Measurements from ENCODE around the gene LCNL1.

Gene LCNL1

GRCh38 chr9:136982232-136983051 is at the start of gene LCNL1:
Gene LCNL1, plus strand, starts transcription at chr9:136982993. Its CDS starts 594 bp downstream, at chr9:136983587.
- no peaks in the 10 kb centered on the region for H3K4me1 Mint-ChIP-seq
- CTCF ChIA-PET = no interaction called here
- DNase-seq = no peak
- H3K27ac Mint-ChIP-seq = no peak within 1 kb of the TSS
- H3K9me3 Mint-ChIP-seq = no peaks in the 10 kb centered on the region
- H3K4me3 Mint-ChIP-seq = no peak within 1 kb of the TSS
- H3K36me3 Mint-ChIP-seq = no peaks in the 10 kb centered on the region
- peaks cover 86% of the 10 kb centered on the region for H3K27me3 Mint-ChIP-seq

DNA sequence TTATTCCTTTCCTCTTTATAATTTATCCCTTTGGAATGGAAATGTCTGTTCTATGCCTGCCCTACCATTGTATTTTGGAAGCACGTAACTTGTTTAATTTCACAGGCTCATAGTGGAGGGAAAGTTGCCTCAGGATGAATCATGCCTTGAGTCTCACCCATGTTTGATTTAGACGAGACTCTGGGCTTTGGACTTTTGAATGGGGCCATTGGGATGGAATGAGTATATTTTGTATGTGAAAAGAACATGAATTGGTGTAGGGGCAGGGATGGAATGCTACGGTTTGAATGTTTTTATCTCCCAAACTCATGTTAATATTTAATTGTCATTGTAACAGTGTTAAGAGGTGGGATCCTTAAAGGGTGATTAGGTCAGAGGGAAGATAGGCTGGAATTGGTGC is 48.5 kb upstream of the LCNL1 start:
- Mint-ChIP-seq H3K4me1 (no peaks in the 10 kb centered on the region), H3K36me3 (peaks cover 19% of the 10 kb centered on the region), H3K27me3 (no peaks in the 10 kb centered on the region), H3K9me3 (no peaks in the 10 kb centered on the region), H3K27ac (no peak overlapping the region), H3K4me3 (no peak overlapping the region)
- CTCF ChIA-PET = interaction anchor here (0.9 kb wide), 1 partner anchor 8 kb away, joined by 3 read pairs; no protein-coding TSS in a partner anchor
- no peak for DNase-seq

DNA sequence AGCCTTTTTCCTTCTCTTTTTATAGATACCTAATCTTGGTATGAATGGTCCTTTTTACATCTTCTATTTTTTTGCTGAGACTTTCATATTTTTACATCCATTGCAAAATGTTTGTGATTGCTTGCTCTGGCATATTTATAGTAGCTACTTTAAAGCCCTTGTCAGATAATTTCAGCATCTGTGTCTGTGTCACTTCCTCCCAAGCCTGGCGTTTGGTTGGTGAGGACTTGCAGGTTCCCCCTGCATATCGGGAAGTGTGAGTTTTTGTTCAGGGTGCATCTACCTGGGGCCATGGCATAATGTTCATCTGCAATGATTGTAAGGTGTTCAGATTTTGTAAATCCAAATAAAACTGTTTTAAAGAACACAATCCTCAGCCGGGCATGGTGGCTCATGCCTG is 47.1 kb upstream of the LCNL1 start:
- Mint-ChIP-seq H3K4me1 (no peaks in the 10 kb centered on the region), H3K9me3 (no peaks in the 10 kb centered on the region), H3K27me3 (no peaks in the 10 kb centered on the region), H3K4me3 (no peak overlapping the region), H3K27ac (no peak overlapping the region), H3K36me3 (peaks cover 17% of the 10 kb centered on the region)
- DNase-seq = no peak
- CTCF ChIA-PET = no interaction called here

DNA sequence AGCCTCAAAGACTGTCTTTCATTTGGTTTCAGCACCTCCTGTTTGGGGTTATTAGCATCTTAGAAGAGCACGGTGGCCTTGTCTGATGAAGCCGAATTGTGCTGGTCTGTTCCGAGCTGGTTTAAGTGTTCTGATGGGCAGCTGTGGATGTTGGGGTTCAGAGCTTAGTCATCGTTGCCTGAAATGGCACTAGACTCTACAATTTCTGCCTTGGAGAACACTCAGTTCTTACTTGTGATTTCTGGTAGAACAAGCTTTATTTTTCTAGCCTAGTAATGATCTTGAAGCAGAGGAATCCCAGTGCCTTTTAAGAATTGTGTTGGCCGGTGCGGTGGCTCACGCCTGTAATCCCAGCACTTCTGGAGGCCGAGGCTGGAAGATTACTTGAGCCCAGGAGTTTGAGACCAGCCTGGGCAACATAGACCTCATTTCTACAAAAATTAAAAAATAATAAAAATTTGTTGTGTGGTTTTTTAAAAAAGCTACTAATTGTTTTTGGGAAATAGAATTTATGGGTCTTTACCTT is 46.1 kb upstream of the LCNL1 start:
- Mint-ChIP-seq H3K9me3 (no peaks in the 10 kb centered on the region), H3K27me3 (no peaks in the 10 kb centered on the region), H3K4me1 (no peaks in the 10 kb centered on the region), H3K36me3 (peaks cover 23% of the 10 kb centered on the region), H3K4me3 (no peak overlapping the region), H3K27ac (peak overlapping the region; percentile 2)
- DNase-seq = no peak
- CTCF ChIA-PET = interaction anchor here (1.0 kb wide), 1 partner anchor 93 kb away, joined by 4 read pairs; no protein-coding TSS in a partner anchor

DNA sequence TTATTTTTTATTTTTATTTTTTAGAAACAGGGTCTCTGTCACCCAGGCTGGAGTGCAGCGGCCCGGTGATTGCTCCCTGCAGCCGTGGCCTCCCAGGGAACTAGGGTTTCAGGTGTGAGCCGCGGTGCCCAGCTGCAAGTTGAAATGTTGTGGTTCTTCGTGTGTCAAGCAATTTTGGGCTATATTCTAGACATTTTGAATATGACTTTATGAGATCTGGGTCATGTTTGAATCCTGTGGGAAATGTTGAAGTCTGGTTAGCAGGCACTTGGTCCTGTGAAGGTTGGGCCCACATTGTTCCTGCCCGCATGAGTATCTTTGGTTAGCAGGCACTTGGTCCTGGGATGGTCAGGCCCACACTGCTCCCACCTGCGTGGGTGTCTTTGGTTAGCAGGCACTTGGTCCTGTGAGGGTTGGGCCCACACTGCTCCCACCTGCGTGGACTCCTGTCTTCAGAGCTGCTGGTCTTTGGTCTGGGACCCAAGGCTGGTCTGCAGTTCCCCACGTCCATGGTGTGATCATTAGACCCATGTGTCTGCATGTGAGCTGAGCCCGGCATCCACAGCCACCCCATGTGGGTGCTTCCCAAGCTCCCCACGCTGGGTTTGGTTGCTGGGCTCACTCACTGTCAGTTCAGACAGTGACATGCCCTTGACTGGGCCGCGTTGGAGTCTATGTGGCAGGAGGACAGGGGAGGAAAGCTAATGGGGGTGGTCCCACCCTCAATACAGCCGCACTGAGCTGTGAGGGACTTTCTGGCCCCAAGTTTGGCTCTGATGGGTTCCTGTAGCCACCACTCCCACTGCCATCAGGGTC is 45.4 kb upstream of the LCNL1 start:
- peaks cover 22% of the 10 kb centered on the region for H3K36me3 Mint-ChIP-seq
- no peaks in the 10 kb centered on the region for H3K9me3 Mint-ChIP-seq
- no peak overlapping the region for H3K27ac Mint-ChIP-seq
- CTCF ChIA-PET = interaction anchor here (1.0 kb wide), 1 partner anchor 92 kb away, joined by 4 read pairs; no protein-coding TSS in a partner anchor
- H3K4me3 Mint-ChIP-seq = no peak overlapping the region
- no peaks in the 10 kb centered on the region for H3K27me3 Mint-ChIP-seq
- H3K4me1 Mint-ChIP-seq = peaks cover 3% of the 10 kb centered on the region
- DNase-seq = no peak

- H3K9me3 Mint-ChIP-seq = no peaks in the 10 kb centered on the region
- H3K4me3 Mint-ChIP-seq = no peak overlapping the region
- peaks cover 10% of the 10 kb centered on the region for H3K4me1 Mint-ChIP-seq
- peaks cover 22% of the 10 kb centered on the region for H3K36me3 Mint-ChIP-seq
- H3K27ac Mint-ChIP-seq = no peak overlapping the region
- no peaks in the 10 kb centered on the region for H3K27me3 Mint-ChIP-seq
- CTCF ChIA-PET = interaction anchor here (1.3 kb wide), 1 partner anchor 13 kb away, joined by 3 read pairs; no protein-coding TSS in a partner anchor
- DNase-seq = no peak
Observed at GRCh38 chr9:136939431-136939995, 43.3 kb upstream of the LCNL1 start.

- Mint-ChIP-seq H3K36me3 (peaks cover 22% of the 10 kb centered on the region), H3K27me3 (no peaks in the 10 kb centered on the region), H3K9me3 (no peaks in the 10 kb centered on the region), H3K27ac (no peak overlapping the region), H3K4me1 (peaks cover 15% of the 10 kb centered on the region), H3K4me3 (no peak overlapping the region)
- DNase-seq = no peak
- CTCF ChIA-PET = interaction anchor here (1.3 kb wide), 1 partner anchor 14 kb away, joined by 3 read pairs; no protein-coding TSS in a partner anchor
Observed at GRCh38 chr9:136939996-136940525, 42.7 kb upstream of the LCNL1 start.

DNA sequence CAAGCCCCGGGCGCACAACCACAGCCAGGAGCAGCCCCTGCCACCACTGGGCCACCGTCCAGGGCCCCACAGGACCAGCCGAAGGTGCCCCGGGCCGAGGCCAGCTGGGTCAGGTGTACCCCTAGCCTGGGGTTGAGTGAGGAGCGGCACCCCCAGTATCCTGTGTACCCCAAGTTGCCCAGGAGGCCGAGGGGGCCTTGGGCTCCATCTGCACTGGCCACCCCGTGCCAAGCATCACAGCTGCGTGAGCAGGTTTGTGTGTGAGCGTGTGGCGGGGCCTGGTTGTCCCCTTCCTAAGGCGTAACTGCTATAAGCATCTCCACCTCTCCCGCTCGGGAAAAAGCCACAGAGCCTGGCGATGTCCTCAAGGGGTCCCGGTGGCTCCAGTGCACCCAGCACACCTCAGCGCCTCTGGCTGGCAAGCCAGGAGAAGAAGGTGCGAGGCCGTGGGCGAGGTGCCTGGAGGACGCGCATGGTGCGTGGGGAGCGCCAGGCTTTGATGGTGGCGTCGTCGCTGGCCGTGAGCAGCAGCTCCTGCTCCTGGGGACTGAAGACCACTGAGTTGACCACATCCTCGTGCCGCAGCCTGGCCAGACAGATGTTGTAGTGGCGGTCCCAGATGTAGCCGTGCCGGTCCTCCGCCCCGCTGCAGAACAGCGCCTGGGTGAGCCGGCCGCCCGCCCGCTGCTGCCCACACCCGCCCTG is 42.1 kb upstream of the LCNL1 start:
- Mint-ChIP-seq H3K4me1 (peaks cover 17% of the 10 kb centered on the region), H3K27me3 (no peaks in the 10 kb centered on the region), H3K9me3 (no peaks in the 10 kb centered on the region), H3K36me3 (peaks cover 22% of the 10 kb centered on the region), H3K27ac (no peak overlapping the region), H3K4me3 (no peak overlapping the region)
- no peak for DNase-seq
- CTCF ChIA-PET = no interaction called here

DNA sequence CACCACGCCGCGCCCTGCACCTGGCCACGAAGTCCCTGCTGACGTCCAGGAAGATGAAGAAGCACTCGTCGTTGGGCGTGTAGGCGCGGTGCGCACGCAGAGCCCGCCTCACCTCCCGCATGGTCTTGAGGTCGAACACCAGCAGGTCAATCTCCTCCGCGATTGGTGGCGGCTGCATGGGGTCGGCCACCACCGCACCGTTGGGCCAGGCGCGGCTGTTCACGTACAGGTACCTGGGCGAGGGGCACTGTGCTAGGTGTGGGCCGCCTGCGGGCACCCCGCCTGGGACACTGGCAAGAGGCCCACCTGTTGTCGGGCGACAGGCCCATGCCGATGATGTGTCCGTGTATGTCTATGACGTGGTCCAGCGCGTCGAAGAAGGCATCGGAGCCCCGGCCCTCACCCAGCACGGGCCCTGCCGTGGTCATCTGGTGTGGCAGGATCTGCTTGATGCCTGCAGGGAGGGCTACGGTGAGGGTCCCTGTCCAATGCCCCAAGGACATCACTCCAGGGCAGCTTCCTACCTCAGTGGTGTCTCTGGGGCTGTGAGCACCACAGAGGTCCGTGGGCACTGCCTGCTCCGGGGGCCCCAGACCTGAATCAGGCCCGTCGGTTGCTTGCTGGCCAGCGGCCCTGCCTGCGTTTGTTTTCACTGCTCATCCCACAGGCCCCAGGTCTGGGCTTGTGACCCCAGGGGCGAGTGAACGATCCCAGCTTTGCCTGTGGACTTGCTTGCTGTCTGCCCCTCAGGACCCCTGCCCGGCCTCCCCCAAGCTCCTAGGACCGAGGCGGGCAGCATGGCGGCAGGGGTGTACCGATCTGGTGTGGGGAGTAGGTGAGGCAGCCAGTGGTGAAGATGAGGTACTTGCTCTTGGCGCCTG is 41.3 kb upstream of the LCNL1 start:
- CTCF ChIA-PET = no interaction called here

GRCh38 chr9:136942112-136942880 is 40.5 kb upstream of the LCNL1 start:
- Mint-ChIP-seq H3K4me3 (peak overlapping the region; percentile 82), H3K27ac (peak overlapping the region; percentile 64), H3K36me3 (peaks cover 22% of the 10 kb centered on the region), H3K9me3 (no peaks in the 10 kb centered on the region), H3K27me3 (no peaks in the 10 kb centered on the region), H3K4me1 (peaks cover 17% of the 10 kb centered on the region)
- DNase-seq = no peak
- CTCF ChIA-PET = no interaction called here

More for the DNA sequence above, 41.3 kb upstream of the LCNL1 start:
- peak overlapping the region; percentile 64 for H3K27ac Mint-ChIP-seq
- no peaks in the 10 kb centered on the region for H3K27me3 Mint-ChIP-seq
- H3K4me1 Mint-ChIP-seq = peaks cover 17% of the 10 kb centered on the region
- no peak overlapping the region for H3K4me3 Mint-ChIP-seq
- no peak for DNase-seq
- no peaks in the 10 kb centered on the region for H3K9me3 Mint-ChIP-seq
- peaks cover 22% of the 10 kb centered on the region for H3K36me3 Mint-ChIP-seq

- DNase-seq = no peak
- Mint-ChIP-seq H3K27ac (no peak overlapping the region), H3K27me3 (no peaks in the 10 kb centered on the region), H3K36me3 (peaks cover 22% of the 10 kb centered on the region), H3K9me3 (no peaks in the 10 kb centered on the region), H3K4me3 (peak overlapping the region; percentile 82), H3K4me1 (peaks cover 17% of the 10 kb centered on the region)
- CTCF ChIA-PET = no interaction called here
Observed at GRCh38 chr9:136942881-136943230, 39.9 kb upstream of the LCNL1 start.
